Tibial artery (tissue), 4 donors: ENCODE data around the gene CD247.

ENCODE experiments used
- DNase-seq, 2 donors: peaks; one replicate each; pipeline ENCODE4 v3.0.0-alpha.2; 2019
- H3K27ac ChIP-seq, 2 donors: fragments of 200-600 bp; sonication (generic) in 1 of 2; 1 replicate in 1 of 2; 2 replicates in 1 of 2; pipeline ENCODE4 v1.5.1; 2018 to 2019; ENCODE audit warnings: mild to moderate bottlenecking in 1 of 2
- H3K27me3 ChIP-seq, 2 donors: fragments of 200-600 bp; sonication (generic) in 1 of 2; one replicate each; pipeline versions ENCODE4 v1.5.1 to v1.6.0; 2016 to 2019
- H3K36me3 ChIP-seq, 3 donors: fragments of 200-600 bp; sonication (generic) in 2 of 3; one replicate each; pipeline ENCODE4 v1.5.1; 2016 to 2019; ENCODE audit warnings: mild to moderate bottlenecking in 2 of 3
- H3K4me1 ChIP-seq, 4 donors: fragments of 200-600 bp; sonication (generic) in 2 of 4; 1 replicate in 3 of 4; 2 replicates in 1 of 4; pipeline ENCODE4 v1.5.1; 2016 to 2019
- H3K4me3 ChIP-seq, 2 donors: fragments of 200-600 bp; sonication (generic) in 1 of 2; 1 replicate in 1 of 2; 2 replicates in 1 of 2; pipeline ENCODE4 v1.5.1; 2018 to 2019; ENCODE audit warnings: mild to moderate bottlenecking in 2 of 2
- H3K9me3 ChIP-seq, 3 donors: fragments of 200-600 bp; sonication (generic) in 1 of 3; one replicate each; pipeline ENCODE4 v1.5.1; 2016 to 2019
- intact Hi-C: fragments of 100-400 bp; cut with DNase I; formaldehyde crosslinking; loops from one replicate; pipeline ENCODE4 v1.15.0; 2023; ENCODE audit warnings: low total_unique reads
- TF ChIP-seq, protein P1 (sequence below), 2 experiments: fragments of 200-600 bp in 1 of 2; fragments of 450-650 bp in 1 of 2; IDR thresholded peaks; one replicate each; pipeline ENCODE4 v1.5.1; 2017 to 2019; ENCODE audit warnings: antibody characterized with exemption in 2 of 2, mild to moderate bottlenecking in 1 of 2, moderate library complexity in 1 of 2

Gene CD247

GRCh38 chr1:167529829-167530474 is 11.6 kb upstream of the CD247 start:
- DNase-seq = no peak
- H3K36me3 ChIP-seq = no peaks in the 10 kb centered on the region
- H3K4me3 ChIP-seq = no peak overlapping the region
- H3K4me1 ChIP-seq = peaks cover 0 to 3% (median 0%) of the 10 kb centered on the region in 4 donors
- TF ChIP-seq, protein P1, sequence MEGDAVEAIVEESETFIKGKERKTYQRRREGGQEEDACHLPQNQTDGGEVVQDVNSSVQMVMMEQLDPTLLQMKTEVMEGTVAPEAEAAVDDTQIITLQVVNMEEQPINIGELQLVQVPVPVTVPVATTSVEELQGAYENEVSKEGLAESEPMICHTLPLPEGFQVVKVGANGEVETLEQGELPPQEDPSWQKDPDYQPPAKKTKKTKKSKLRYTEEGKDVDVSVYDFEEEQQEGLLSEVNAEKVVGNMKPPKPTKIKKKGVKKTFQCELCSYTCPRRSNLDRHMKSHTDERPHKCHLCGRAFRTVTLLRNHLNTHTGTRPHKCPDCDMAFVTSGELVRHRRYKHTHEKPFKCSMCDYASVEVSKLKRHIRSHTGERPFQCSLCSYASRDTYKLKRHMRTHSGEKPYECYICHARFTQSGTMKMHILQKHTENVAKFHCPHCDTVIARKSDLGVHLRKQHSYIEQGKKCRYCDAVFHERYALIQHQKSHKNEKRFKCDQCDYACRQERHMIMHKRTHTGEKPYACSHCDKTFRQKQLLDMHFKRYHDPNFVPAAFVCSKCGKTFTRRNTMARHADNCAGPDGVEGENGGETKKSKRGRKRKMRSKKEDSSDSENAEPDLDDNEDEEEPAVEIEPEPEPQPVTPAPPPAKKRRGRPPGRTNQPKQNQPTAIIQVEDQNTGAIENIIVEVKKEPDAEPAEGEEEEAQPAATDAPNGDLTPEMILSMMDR (IDR thresholded peaks at IDR 0.05) = no peak
- no peaks in the 10 kb centered on the region for H3K27me3 ChIP-seq
- intact Hi-C loops = loop anchor here (5.0 to 10.0 kb wide), 3 partner anchors 85 to 463 kb away; no protein-coding TSS in a partner anchor
- H3K9me3 ChIP-seq = no peaks in the 10 kb centered on the region
- no peak overlapping the region for H3K27ac ChIP-seq

DNA sequence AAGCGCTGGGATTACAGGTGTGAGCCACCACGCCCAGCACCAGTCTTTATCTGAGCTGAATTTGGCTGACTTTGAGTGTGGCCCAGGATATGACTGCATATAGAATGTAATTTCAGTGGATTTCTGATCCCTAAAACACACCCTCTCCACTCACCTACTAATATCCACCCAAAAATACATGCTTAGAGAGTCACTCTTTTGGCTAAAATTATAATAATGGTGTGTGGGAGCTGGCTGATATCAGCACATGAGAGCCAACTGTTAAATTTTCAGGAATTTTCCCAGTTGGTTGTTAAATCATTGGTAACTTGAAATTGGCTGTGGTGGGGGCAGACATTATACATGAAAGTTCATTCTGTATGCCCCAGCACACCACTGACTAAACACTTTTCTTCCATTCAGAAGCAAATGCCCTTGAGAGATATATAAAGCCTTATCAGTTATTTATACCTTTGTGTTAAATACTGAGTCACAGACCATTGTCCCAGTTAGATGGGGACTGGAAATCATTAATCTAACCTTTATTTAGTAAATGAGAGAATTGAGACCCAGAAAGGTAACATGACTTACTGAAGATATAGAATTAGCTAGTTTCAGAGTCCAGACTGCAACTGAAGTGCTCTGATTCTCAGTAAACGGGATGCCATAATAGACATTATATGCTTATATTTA is 9.9 kb upstream of the CD247 start:
- Histone ChIP-seq H3K4me3 (no peak overlapping the region), H3K27me3 (no peaks in the 10 kb centered on the region), H3K4me1 (peaks cover 0 to under 1% (median 0%) of the 10 kb centered on the region in 4 donors), H3K9me3 (peaks cover 0 to 2% (median 0%) of the 10 kb centered on the region in 3 donors), H3K27ac (no peak overlapping the region), H3K36me3 (no peaks in the 10 kb centered on the region)
- DNase-seq = no peak
- intact Hi-C loops = loop anchor here (5.0 kb wide), 1 partner anchor 461 kb away; no protein-coding TSS in a partner anchor
- TF ChIP-seq, protein P1 (IDR thresholded peaks at IDR 0.05) = no peak

GRCh38 chr1:167526667-167527383 is 8.5 kb upstream of the CD247 start:
- Histone ChIP-seq H3K27me3 (no peaks in the 10 kb centered on the region), H3K4me1 (no peaks in the 10 kb centered on the region), H3K36me3 (no peaks in the 10 kb centered on the region), H3K27ac (no peak overlapping the region), H3K4me3 (no peak overlapping the region), H3K9me3 (peaks cover 0 to 10% (median 0%) of the 10 kb centered on the region in 3 donors)
- TF ChIP-seq, protein P1 (IDR thresholded peaks at IDR 0.05) = no peak
- intact Hi-C loops = loop anchor here (5.0 kb wide), 1 partner anchor 460 kb away; no protein-coding TSS in a partner anchor
- DNase-seq = no peak

DNA sequence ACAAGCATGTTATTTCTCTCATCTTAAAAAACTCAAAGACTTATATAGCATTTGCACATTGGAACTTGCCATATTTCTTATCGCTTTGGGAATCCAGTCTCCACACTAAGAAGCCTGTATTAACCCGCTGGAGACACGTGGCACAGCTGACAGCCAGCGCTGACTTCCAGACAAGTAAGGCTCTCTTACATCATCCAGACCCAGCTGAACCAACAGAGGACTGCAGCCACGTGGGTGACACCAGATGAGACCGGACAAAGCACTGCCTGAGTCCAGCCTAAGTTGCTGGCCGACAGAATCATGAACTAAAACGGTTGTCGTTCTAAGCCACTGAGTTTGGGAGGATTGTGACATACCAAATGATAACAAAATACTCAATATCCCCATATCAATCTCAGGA is 6.3 kb upstream of the CD247 start:
- H3K4me3 ChIP-seq = no peak overlapping the region
- no peak for DNase-seq

DNA sequence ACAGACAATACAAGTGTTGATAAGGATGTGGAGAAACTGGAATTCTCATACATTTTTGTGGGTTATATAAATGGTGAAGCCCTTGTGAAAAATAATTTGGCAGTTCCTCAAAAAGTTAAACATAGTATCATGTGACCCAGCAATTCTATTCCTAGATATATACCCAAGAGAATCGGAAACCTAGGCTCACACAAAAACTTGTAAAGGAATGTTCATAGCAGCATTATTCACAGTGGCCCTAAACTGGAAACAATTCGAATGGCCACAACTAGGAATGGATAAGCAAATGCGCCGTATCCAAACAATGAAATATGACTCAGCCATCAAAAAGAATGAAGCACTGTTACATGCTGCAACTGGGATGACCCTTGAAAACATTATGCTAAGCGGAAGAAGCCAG is 3.9 kb upstream of the CD247 start:
- TF ChIP-seq, protein P1 (IDR thresholded peaks at IDR 0.05) = no peak
- Histone ChIP-seq H3K4me1 (no peaks in the 10 kb centered on the region), H3K27me3 (no peaks in the 10 kb centered on the region), H3K4me3 (no peak overlapping the region), H3K27ac (no peak overlapping the region), H3K9me3 (peaks cover 0 to 10% (median 0%) of the 10 kb centered on the region in 3 donors), H3K36me3 (no peaks in the 10 kb centered on the region)
- no peak for DNase-seq
- intact Hi-C loops = no loop called here

More for the DNA sequence above, 6.3 kb upstream of the CD247 start:
- Histone ChIP-seq H3K36me3 (no peaks in the 10 kb centered on the region), H3K9me3 (peaks cover 0 to 10% (median 0%) of the 10 kb centered on the region in 3 donors), H3K27me3 (no peaks in the 10 kb centered on the region), H3K4me1 (no peaks in the 10 kb centered on the region), H3K27ac (no peak overlapping the region)
- TF ChIP-seq, protein P1 (IDR thresholded peaks at IDR 0.05) = no peak
- intact Hi-C loops = loop anchor here (5.0 kb wide), 1 partner anchor 457 kb away; no protein-coding TSS in a partner anchor
